GM23248 (cell line): ENCODE results near the gene NSMCE1. TPM values are rescaled to one million over a fixed set of nuclear protein-coding genes. Genes with fewer than 3 reads are reported as not detected.

Experiments
- DNase-seq: peaks from one replicate; pipeline ENCODE4 v3.0.0-alpha.2; 2015
- H2AFZ ChIP-seq: fragments of 200-600 bp; sonication (generic); 2 replicates; pipeline ENCODE4 v1.6.1; 2016; ENCODE audit warnings: antibody characterized with exemption
- H3F3A ChIP-seq: fragments of 200-600 bp; sonication (generic); 2 replicates; pipeline ENCODE4 v1.6.1; 2016; ENCODE audit warnings: mild to moderate bottlenecking, antibody characterized with exemption, mixed run types; ENCODE audit not compliant: insufficient read depth
- H3K27ac ChIP-seq: fragments of 200-600 bp; sonication (generic); 2 replicates; pipeline ENCODE4 v1.5.1; 2016; ENCODE audit warnings: mild to moderate bottlenecking
- H3K27me3 ChIP-seq: fragments of 200-600 bp; sonication (generic); replicated peaks from 2 replicates; pipeline ENCODE4 v1.6.1; 2016; ENCODE audit warnings: mild to moderate bottlenecking; ENCODE audit not compliant: insufficient read depth
- H3K36me3 ChIP-seq: fragments of 200-600 bp; sonication (generic); 2 replicates; pipeline ENCODE4 v1.6.1; 2016; ENCODE audit warnings: low read depth, mild to moderate bottlenecking
- H3K4me1 ChIP-seq: fragments of 200-600 bp; sonication (generic); 2 replicates; pipeline ENCODE4 v1.6.1; 2016; ENCODE audit warnings: mild to moderate bottlenecking; ENCODE audit not compliant: insufficient read depth
- H3K4me2 ChIP-seq: fragments of 200-600 bp; sonication (generic); one replicate; pipeline ENCODE4 v1.6.1; 2016; ENCODE audit warnings: mild to moderate bottlenecking; ENCODE audit not compliant: unreplicated experiment
- H3K4me3 ChIP-seq: fragments of 200-600 bp; sonication (generic); 2 replicates; pipeline ENCODE4 v1.5.1; 2016; ENCODE audit warnings: mild to moderate bottlenecking
- H3K79me2 ChIP-seq: fragments of 200-600 bp; sonication (generic); 2 replicates; pipeline ENCODE4 v1.6.1; 2016; ENCODE audit warnings: mild to moderate bottlenecking; ENCODE audit not compliant: insufficient read depth
- H3K9ac ChIP-seq: fragments of 200-600 bp; sonication (generic); 2 replicates; pipeline ENCODE4 v1.6.1; 2016; ENCODE audit warnings: mild to moderate bottlenecking
- H3K9me2 ChIP-seq: fragments of 200-600 bp; sonication (generic); 2 replicates; pipeline ENCODE4 v1.6.1; 2016; ENCODE audit warnings: mixed run types, mild to moderate bottlenecking, moderate library complexity; ENCODE audit not compliant: insufficient read depth
- H3K9me3 ChIP-seq: fragments of 200-600 bp; sonication (generic); one replicate; pipeline ENCODE4 v1.6.1; 2017; ENCODE audit warnings: low read depth
- H4K20me1 ChIP-seq: fragments of 200-600 bp; sonication (generic); 2 replicates; pipeline ENCODE4 v1.6.0; 2016; ENCODE audit not compliant: insufficient read depth
- EZH2 ChIP-seq: fragments of 200-600 bp; sonication (generic); IDR thresholded peaks from 2 replicates; pipeline ENCODE4 v1.6.1; 2018; ENCODE audit warnings: antibody characterized with exemption, mild to moderate bottlenecking; ENCODE audit not compliant: insufficient read depth, poor library complexity, severe bottlenecking
- EZH2phosphoT487 ChIP-seq: fragments of 200-600 bp; sonication (generic); IDR thresholded peaks from 2 replicates; pipeline ENCODE4 v1.6.1; 2018; ENCODE audit warnings: antibody characterized with exemption, moderate library complexity, mild to moderate bottlenecking, low read depth; ENCODE audit not compliant: insufficient read depth
- WGBS, 2 experiments: methylation state at CpG; one replicate each; pipeline ENCODE4 v1.1.6; 2015 to 2017; ENCODE audit warnings: low lambda C conversion rate in 2 of 2, low coverage in 1 of 2; ENCODE audit errors: missing lambda C conversion rate in 2 of 2; 5-methylcytosine and 5-hydroxymethylcytosine counted together
- in situ Hi-C: fragments of 300-500 bp; cut with MboI; formaldehyde crosslinking; loops from 2 replicates; pipeline ENCODE4 v1.15.0; 2020
- polyA plus RNA-seq: library from polyadenylated mRNA; unstranded; fragments of >200 nt; fragmentation: Nextera tagmentation; extraction: Ambion mirVana; gene quantifications from 2 replicates; pipeline ENCODE4 v1.2.1, GENCODE V29; 2016
- total RNA-seq: library from RNA; depleted of rRNA; stranded (reverse); fragments of >200 nt; shearing (Covaris generic); gene quantifications from 2 replicates; pipeline ENCODE4 v1.2.3, GENCODE V29; 2014

The NSMCE1 gene
- total and polyA plus RNA-seq, 2 experiments from 2014 or later: 69.3 to 107 TPM

- H3K27me3 ChIP-seq: no peaks in the 10 kb centered on the region
- no peak overlapping the region for H3K4me3 ChIP-seq
- no peak overlapping the region for H3K4me2 ChIP-seq
- no peaks in the 10 kb centered on the region for H4K20me1 ChIP-seq
- H3K36me3 ChIP-seq: peaks cover 3% of the 10 kb centered on the region; the same call in 1 of the 2 replicates
- H3K9me3 ChIP-seq: no peaks in the 10 kb centered on the region
- in situ Hi-C loops: loop anchor here (10.0 kb wide), 1 partner anchor 221 kb away; no protein-coding TSS in a partner anchor
- H3K4me1 ChIP-seq: peaks cover 24% of the 10 kb centered on the region
- no peaks in the 10 kb centered on the region for H3K79me2 ChIP-seq
- no peak for TF ChIP-seq EZH2phosphoT487
- TF ChIP-seq EZH2: no peak
- H3K27ac ChIP-seq: no peak overlapping the region
- no peaks in the 10 kb centered on the region for H3K9me2 ChIP-seq
- 87 to 90% methylated on average over 6 of the region's 6 CpGs for WGBS, 2 experiments
- peaks cover 27% of the 10 kb centered on the region for H3F3A ChIP-seq
- no peak overlapping the region for H2AFZ ChIP-seq
- no peak for DNase-seq
- H3K9ac ChIP-seq: 0 out of 2 replicates have a peak overlapping the region, but pooled peaks have one; percentile 64
These were observed 34.8 kb downstream of the NSMCE1 start for GRCh38 chr16:27233731-27234130.

GRCh38 chr16:27232901-27233625 is 35.5 kb downstream of the NSMCE1 start:
- Histone ChIP-seq H3K79me2 (no peaks in the 10 kb centered on the region), H3K9ac (no peak overlapping the region)

GRCh38 chr16:27232061-27232900 is 36.3 kb downstream of the NSMCE1 start:
- TF ChIP-seq EZH2: no peak
- TF ChIP-seq EZH2phosphoT487: no peak
- Histone ChIP-seq H3K9me2 (no peaks in the 10 kb centered on the region), H4K20me1 (no peaks in the 10 kb centered on the region), H3K4me1 (peaks cover 24% of the 10 kb centered on the region), H2AFZ (no peak overlapping the region), H3K9me3 (no peaks in the 10 kb centered on the region), H3K4me2 (no peak overlapping the region), H3K4me3 (no peak overlapping the region), H3F3A (peaks cover 27% of the 10 kb centered on the region), H3K27ac (no peak overlapping the region), H3K36me3 (peaks cover 3% of the 10 kb centered on the region; the same call in 1 of the 2 replicates), H3K9ac (no peak overlapping the region), H3K27me3 (no peaks in the 10 kb centered on the region), H3K79me2 (no peaks in the 10 kb centered on the region)
- no peak for DNase-seq
- WGBS, 2 experiments: 90 to 91% methylated on average over 26 of the region's 26 CpGs
- in situ Hi-C loops: loop anchor here (10.0 kb wide), 1 partner anchor 223 kb away; no protein-coding TSS in a partner anchor

More at GRCh38 chr16:27232901-27233625, 35.5 kb downstream of the NSMCE1 start:
- H3K4me1 ChIP-seq: peaks cover 24% of the 10 kb centered on the region
- TF ChIP-seq EZH2phosphoT487: no peak
- no peak for TF ChIP-seq EZH2
- H3K9me3 ChIP-seq: no peaks in the 10 kb centered on the region
- H3K4me3 ChIP-seq: no peak overlapping the region
- 85 to 87% methylated on average over 13 of the region's 13 CpGs for WGBS, 2 experiments
- no peak for DNase-seq
- H3K27me3 ChIP-seq: no peaks in the 10 kb centered on the region
- peaks cover 3% of the 10 kb centered on the region; the same call in 1 of the 2 replicates for H3K36me3 ChIP-seq
- H3K27ac ChIP-seq: no peak overlapping the region
- no peak overlapping the region for H3K4me2 ChIP-seq
- no peaks in the 10 kb centered on the region for H3K9me2 ChIP-seq
- peaks cover 27% of the 10 kb centered on the region for H3F3A ChIP-seq
- H4K20me1 ChIP-seq: no peaks in the 10 kb centered on the region
- in situ Hi-C loops: loop anchor here (10.0 kb wide), 1 partner anchor 222 kb away; no protein-coding TSS in a partner anchor
- no peak overlapping the region for H2AFZ ChIP-seq

- DNase-seq: no peak
These were observed 36.9 kb downstream of the NSMCE1 start for GRCh38 chr16:27231692-27232060.

More at GRCh38 chr16:27231692-27232060, 36.9 kb downstream of the NSMCE1 start:
- Histone ChIP-seq H3K9ac (no peak overlapping the region), H2AFZ (no peak overlapping the region), H3K27me3 (no peaks in the 10 kb centered on the region), H3K9me3 (no peaks in the 10 kb centered on the region), H3K4me3 (no peak overlapping the region), H3K4me1 (peaks cover 19% of the 10 kb centered on the region), H3K9me2 (no peaks in the 10 kb centered on the region), H3K79me2 (no peaks in the 10 kb centered on the region), H3F3A (peaks cover 25% of the 10 kb centered on the region), H3K4me2 (no peak overlapping the region), H3K27ac (no peak overlapping the region), H4K20me1 (no peaks in the 10 kb centered on the region), H3K36me3 (peaks cover 3% of the 10 kb centered on the region; the same call in 1 of the 2 replicates)
- in situ Hi-C loops: loop anchor here (10.0 kb wide), 1 partner anchor 223 kb away; no protein-coding TSS in a partner anchor
- WGBS, 2 experiments: 75 to 78% methylated on average over 8 of the region's 8 CpGs
- TF ChIP-seq EZH2phosphoT487: no peak
- TF ChIP-seq EZH2: no peak
